ENCODE results near the gene SYT5. TPM values are rescaled to one million over a fixed set of nuclear protein-coding genes. Genes with fewer than 3 reads are reported as not detected.

The SYT5 gene
- total and polyA plus RNA-seq, 2 donors (not counting 1 experiment from before 2014, with no cell fraction given), result 0.05 to 0.50 TPM

GRCh38 chr19:55173714-55174409, 6.2 kb downstream of the SYT5 start:
- H3K4me2 ChIP-seq (ENCODE audit: extremely low read depth, insufficient read depth, low read length), result peak overlapping the region; percentile 86
- H4K20me1 ChIP-seq (ENCODE audit: control insufficient read depth, extremely low read depth, insufficient read depth, low read length), result no peaks in the 10 kb centered on the region
- peak overlapping the region; percentile 53 to 64 (median 57) for H3K4me3 ChIP-seq (replicated peaks in 1 of 4; ENCODE audit: control extremely low read depth in 1 of 4, insufficient read depth in 1 of 4, low read depth in 3 of 4, low read length in 4 of 4)
- H2AFZ ChIP-seq (ENCODE audit: low read length), result peak overlapping the region; percentile 61
- H3K4me1 ChIP-seq (ENCODE audit: control insufficient read depth, extremely low read depth, insufficient read depth, low read length), result peaks cover 6% of the 10 kb centered on the region
- H3K9ac ChIP-seq (ENCODE audit: insufficient read depth, low read length), result peak overlapping the region; percentile 50
- H3K79me2 ChIP-seq (ENCODE audit: control insufficient read depth, insufficient read depth, low read length), result no peaks in the 10 kb centered on the region
- no peaks in the 10 kb centered on the region for H3K9me3 ChIP-seq (ENCODE audit: control insufficient read depth, insufficient read depth, low read depth, low read length)
- TF ChIP-seq CTCF (conservative IDR thresholded peaks at IDR 0.05 in 1 of 2, IDR thresholded peaks at IDR 0.05 in 1 of 2; ENCODE audit: low read depth in 1 of 2, low read length in 2 of 2) (peak in 1 of 2 donors; percentile 12), EZH2 (IDR thresholded peaks at IDR 0.05; ENCODE audit: low read length, missing control alignments) (no peak)
- peak; percentile 43 to 75 for DNase-seq (ENCODE audit: low read depth in 2 of 2)
- H3K27ac ChIP-seq (ENCODE audit: insufficient read depth, low read length), result no peak overlapping the region
- no peaks in the 10 kb centered on the region for H3K36me3 ChIP-seq (ENCODE audit: control insufficient read depth, insufficient read depth, low read length)
- H3K27me3 ChIP-seq (ENCODE audit: control insufficient read depth, insufficient read depth, low read length), result peaks cover 14% of the 10 kb centered on the region

- H4K20me1 ChIP-seq (ENCODE audit: control insufficient read depth, extremely low read depth, insufficient read depth, low read length), result no peaks in the 10 kb centered on the region
Observed at GRCh38 chr19:55173186-55173713, 6.8 kb downstream of the SYT5 start.

More at GRCh38 chr19:55173186-55173713, 6.8 kb downstream of the SYT5 start:
- Histone ChIP-seq H3K27me3 (ENCODE audit: control insufficient read depth, insufficient read depth, low read length) (peaks cover 14% of the 10 kb centered on the region), H2AFZ (ENCODE audit: low read length) (peak overlapping the region; percentile 61), H3K4me3 (replicated peaks in 1 of 4; ENCODE audit: control extremely low read depth in 1 of 4, insufficient read depth in 1 of 4, low read depth in 3 of 4, low read length in 4 of 4) (peak overlapping the region; percentile 53 to 64 (median 57)), H3K4me1 (ENCODE audit: control insufficient read depth, extremely low read depth, insufficient read depth, low read length) (peaks cover 6% of the 10 kb centered on the region), H3K4me2 (ENCODE audit: extremely low read depth, insufficient read depth, low read length) (peak overlapping the region; percentile 86), H3K9me3 (ENCODE audit: control insufficient read depth, insufficient read depth, low read depth, low read length) (no peaks in the 10 kb centered on the region), H3K79me2 (ENCODE audit: control insufficient read depth, insufficient read depth, low read length) (no peaks in the 10 kb centered on the region), H3K27ac (ENCODE audit: insufficient read depth, low read length) (peak overlapping the region; percentile 41), H3K9ac (ENCODE audit: insufficient read depth, low read length) (peak overlapping the region; percentile 50), H3K36me3 (ENCODE audit: control insufficient read depth, insufficient read depth, low read length) (no peaks in the 10 kb centered on the region)
- TF ChIP-seq CTCF (conservative IDR thresholded peaks at IDR 0.05 in 1 of 2, IDR thresholded peaks at IDR 0.05 in 1 of 2; ENCODE audit: low read depth in 1 of 2, low read length in 2 of 2), result no peak
- peak; percentile 22 for TF ChIP-seq EZH2 (IDR thresholded peaks at IDR 0.05; ENCODE audit: low read length, missing control alignments)
- DNase-seq (ENCODE audit: low read depth in 2 of 2), result no peak
